Measurements from ENCODE around the gene SURF6.

Gene SURF6

GRCh38 chr9:133368249-133368881, 32.4 kb upstream of the SURF6 start:
- peak overlapping the region; percentile 67 for H3K27ac ChIP-seq
- DNase-seq (ENCODE audit: low read depth, low spot score): no peak

GRCh38 chr9:133367778-133368177, 31.8 kb upstream of the SURF6 start:
- DNase-seq (ENCODE audit: low read depth, low spot score): no peak
- peak overlapping the region; percentile 67 for H3K27ac ChIP-seq

GRCh38 chr9:133367221-133367620, 31.2 kb upstream of the SURF6 start:
- peak overlapping the region; percentile 67 for H3K27ac ChIP-seq

GRCh38 chr9:133366435-133366834, 30.4 kb upstream of the SURF6 start:
- H3K27ac ChIP-seq: peak overlapping the region; percentile 77
- no peak for DNase-seq (ENCODE audit: low read depth, low spot score)

More at GRCh38 chr9:133367221-133367620, 31.2 kb upstream of the SURF6 start:
- DNase-seq (ENCODE audit: low read depth, low spot score): no peak

GRCh38 chr9:133362359-133363044, 26.5 kb upstream of the SURF6 start:
- no peak overlapping the region for H3K27ac ChIP-seq
- DNase-seq (ENCODE audit: low read depth, low spot score): no peak

GRCh38 chr9:133361507-133362092, 25.6 kb upstream of the SURF6 start:
- no peak overlapping the region for H3K27ac ChIP-seq
- no peak for DNase-seq (ENCODE audit: low read depth, low spot score)

GRCh38 chr9:133360400-133361393, 24.7 kb upstream of the SURF6 start:
- DNase-seq (ENCODE audit: low read depth, low spot score): no peak
- H3K27ac ChIP-seq: no peak overlapping the region

- no peak overlapping the region for H3K27ac ChIP-seq
- DNase-seq (ENCODE audit: low read depth, low spot score): no peak
These were observed 23.6 kb upstream of the SURF6 start for GRCh38 chr9:133359399-133360175.

- no peak overlapping the region for H3K27ac ChIP-seq
- DNase-seq (ENCODE audit: low read depth, low spot score): no peak
These were observed 21.7 kb upstream of the SURF6 start for GRCh38 chr9:133357656-133358055.

GRCh38 chr9:133356391-133357091, 20.6 kb upstream of the SURF6 start, which contains the start of the genes SURF1 and SURF2:
TSS of gene SURF1 (minus strand) at chr9:133356487. CDS start at chr9:133356453, 34 bp downstream.
TSS of gene SURF2 (plus strand) at chr9:133356550. CDS start at chr9:133356593, 43 bp downstream.
- H3K27ac ChIP-seq: peak within 1 kb of the TSS; percentile 62
- DNase-seq (ENCODE audit: low read depth, low spot score): no peak

GRCh38 chr9:133355881-133356357, 19.9 kb upstream of the SURF6 start:
- DNase-seq (ENCODE audit: low read depth, low spot score): no peak
- H3K27ac ChIP-seq: peak overlapping the region; percentile 62

GRCh38 chr9:133354766-133355165, 18.8 kb upstream of the SURF6 start:
- no peak overlapping the region for H3K27ac ChIP-seq
- DNase-seq (ENCODE audit: low read depth, low spot score): no peak

- H3K27ac ChIP-seq: peak overlapping the region; percentile 3
- DNase-seq (ENCODE audit: low read depth, low spot score): no peak
These were observed 17.6 kb upstream of the SURF6 start for GRCh38 chr9:133353548-133353947.

- peak overlapping the region; percentile 3 for H3K27ac ChIP-seq
- no peak for DNase-seq (ENCODE audit: low read depth, low spot score)
These were observed 16.8 kb upstream of the SURF6 start for GRCh38 chr9:133352635-133353340.

GRCh38 chr9:133351908-133352634, 16.1 kb upstream of the SURF6 start:
- H3K27ac ChIP-seq: peak overlapping the region; percentile 3
- DNase-seq (ENCODE audit: low read depth, low spot score): no peak

- no peak for DNase-seq (ENCODE audit: low read depth, low spot score)
- no peak overlapping the region for H3K27ac ChIP-seq
These were observed 15.5 kb upstream of the SURF6 start for GRCh38 chr9:133351526-133351907.

GRCh38 chr9:133349965-133350616, 14.1 kb upstream of the SURF6 start:
- peak overlapping the region; percentile 93 for H3K27ac ChIP-seq
- no peak for DNase-seq (ENCODE audit: low read depth, low spot score)
